K562 (cell line): ENCODE measurements around the gene CPLANE2. TPM values are rescaled to one million over a fixed set of nuclear protein-coding genes. Genes with fewer than 3 reads are reported as not detected.

ENCODE experiments used
- BRD4 ChIP-seq: fragments of 200-600 bp; sonication (generic); IDR thresholded peaks from 2 replicates; pipeline ENCODE4 v1.6.1; 2017; ENCODE audit warnings: inconsistent platforms
- CTBP1 ChIP-seq: fragments of 450-650 bp; IDR thresholded peaks from 2 replicates; pipeline ENCODE4 v1.6.1; 2016; ENCODE audit warnings: borderline replicate concordance
- CXXC5 ChIP-seq: fragments of 250-450 bp; sonication (Bioruptor Pico); IDR thresholded peaks from 2 replicates; pipeline ENCODE4 v1.8.0; 2022; ENCODE audit warnings: inconsistent platforms, mild to moderate bottlenecking, moderate library complexity
- FOXJ3 ChIP-seq: sonication (generic); formaldehyde crosslinking; IDR thresholded peaks from 2 replicates; pipeline ENCODE4 v1.4.0; 2020; ENCODE audit warnings: mild to moderate bottlenecking, missing genetic modification reagents
- ILK ChIP-seq: fragments of 450-650 bp; IDR thresholded peaks from 2 replicates; pipeline ENCODE4 v1.6.1; 2016; ENCODE audit warnings: missing genetic modification characterization, low read depth, mild to moderate bottlenecking, missing compliant biosample characterization, moderate library complexity, borderline replicate concordance
- KLF6 ChIP-seq: fragments of 250-450 bp; sonication (Bioruptor Pico); IDR thresholded peaks from 2 replicates; pipeline ENCODE4 v1.4.0; 2020; ENCODE audit warnings: mild to moderate bottlenecking, moderate library complexity, borderline replicate concordance
- MAZ ChIP-seq, 2 experiments: fragments of 450-650 bp in 1 of 2; sonication (generic) in 1 of 2; formaldehyde crosslinking; IDR thresholded peaks in 1 of 2; conservative IDR thresholded peaks in 1 of 2; 2 replicates each; pipeline versions ENCODE4 v1.4.0 to v1.5.0; 2020; ENCODE audit warnings: mild to moderate bottlenecking in 1 of 2, missing genetic modification reagents in 1 of 2
- MED1 ChIP-seq: sonication (generic); formaldehyde crosslinking; IDR thresholded peaks from 2 replicates; pipeline ENCODE4 v1.8.1; 2023; ENCODE audit warnings: missing genetic modification reagents, borderline replicate concordance
- POLR2B ChIP-seq: fragments of 450-650 bp; IDR thresholded peaks from 2 replicates; pipeline ENCODE4 v1.6.1; 2018; ENCODE audit warnings: low read depth; ENCODE audit not compliant: partially characterized antibody
- SAFB ChIP-seq: fragments of 200-400 bp; formaldehyde crosslinking; IDR thresholded peaks from 2 replicates; pipeline ENCODE4 v1.6.1; 2017; ENCODE audit warnings: low read depth, low read length, borderline replicate concordance
- SIX5 ChIP-seq, 2 experiments: IDR thresholded peaks; 2 replicates each; pipeline ENCODE4 v1.6.1; 2011; ENCODE audit warnings: low read length in 2 of 2, borderline replicate concordance in 1 of 2, low read depth in 1 of 2, mild to moderate bottlenecking in 1 of 2, moderate library complexity in 1 of 2; ENCODE audit not compliant: insufficient read depth in 1 of 2
- SMAD1 ChIP-seq: fragments of 150-350 bp; IDR thresholded peaks from 2 replicates; pipeline ENCODE4 v1.6.1; 2014; ENCODE audit warnings: low read length, low read depth; ENCODE audit not compliant: partially characterized antibody
- SUPT5H ChIP-seq: fragments of 450-650 bp; IDR thresholded peaks from 2 replicates; pipeline ENCODE4 v1.6.1; 2016
- ZNF134 ChIP-seq: fragments of 250-450 bp; sonication (Bioruptor Pico); conservative IDR thresholded peaks from 2 replicates; pipeline ENCODE4 v1.4.0; 2020
- ZNF165 ChIP-seq: fragments of 250-450 bp; sonication (Bioruptor Pico); IDR thresholded peaks from 2 replicates; pipeline ENCODE4 v1.4.0; 2020; ENCODE audit warnings: borderline replicate concordance
- ZNF175 ChIP-seq: fragments of 200-800 bp; sonication (Bioruptor generic); IDR thresholded peaks from 2 replicates; pipeline ENCODE4 v1.6.1; 2016; ENCODE audit warnings: low read depth, mild to moderate bottlenecking, missing genetic modification characterization, missing compliant biosample characterization
- ZNF184 ChIP-seq: sonication (generic); formaldehyde crosslinking; IDR thresholded peaks from 2 replicates; pipeline ENCODE4 v1.5.0; 2020; ENCODE audit warnings: missing genetic modification reagents
- ZNF197 ChIP-seq: fragments of 200-800 bp; sonication (Bioruptor generic); IDR thresholded peaks from 2 replicates; pipeline ENCODE4 v1.6.1; 2016; ENCODE audit warnings: low read depth, missing genetic modification characterization, missing compliant biosample characterization
- ZNF324 ChIP-seq: fragments of 250-450 bp; sonication (Bioruptor Pico); IDR thresholded peaks from 2 replicates; pipeline ENCODE4 v1.4.0; 2020; ENCODE audit warnings: mild to moderate bottlenecking
- ZNF75A ChIP-seq: fragments of 450-650 bp; formaldehyde crosslinking; IDR thresholded peaks from 2 replicates; pipeline ENCODE4 v1.4.0; 2020; ENCODE audit warnings: mild to moderate bottlenecking
- polyA plus RNA-seq, 8 experiments: library from polyadenylated mRNA; depleted of rRNA in 4 of 8; stranded (reverse) in 5 of 8; unstranded in 3 of 8; fragments of >200 nt; fragmentation: Nextera tagmentation in 2 of 8; fragmentation: Illumina TruSeq in 1 of 8; extraction: Ambion mirVana in 2 of 8; extraction: Trizol in 1 of 8; gene quantifications; 2 replicates each; pipeline versions ENCODE4 v1.2.1 to v1.2.3, GENCODE V29; 2011 to 2014; ENCODE audit warnings: inconsistent platforms in 1 of 8, missing spikeins in 1 of 8
- total RNA-seq, 7 experiments: library from RNA; depleted of rRNA in 6 of 7; stranded (reverse); fragments of >200 nt in 6 of 7; fragmentation: Illumina TruSeq in 2 of 7; extraction: Trizol in 2 of 7; gene quantifications; 2 replicates each; pipeline versions ENCODE4 v1.2.1 to v1.2.3, GENCODE V29; 2011 to 2021; ENCODE audit warnings: low replicate concordance in 1 of 7
- TF ChIP-seq, protein P1 (sequence below): fragments of 250-450 bp; sonication (Bioruptor Pico); IDR thresholded peaks from 2 replicates; pipeline ENCODE4 v1.5.0; 2020; ENCODE audit warnings: mild to moderate bottlenecking, borderline replicate concordance
- TF ChIP-seq, protein P2 (sequence below): sonication (generic); formaldehyde crosslinking; IDR thresholded peaks from 2 replicates; pipeline ENCODE4 v1.8.0; 2022; ENCODE audit warnings: mild to moderate bottlenecking, low read depth, missing genetic modification reagents
- TF ChIP-seq, protein P3 (sequence below): fragments of 450-650 bp; IDR thresholded peaks from 2 replicates; pipeline ENCODE4 v1.6.1; 2014; ENCODE audit warnings: low read depth, mild to moderate bottlenecking, moderate library complexity, borderline replicate concordance

The CPLANE2 gene
- total and polyA plus RNA-seq, 9 of the 15 experiments (the other 6 are each of a cell fraction or from before 2014, with no cell fraction given), result 0.17 to 20.9 (median 8.1) TPM

DNA sequence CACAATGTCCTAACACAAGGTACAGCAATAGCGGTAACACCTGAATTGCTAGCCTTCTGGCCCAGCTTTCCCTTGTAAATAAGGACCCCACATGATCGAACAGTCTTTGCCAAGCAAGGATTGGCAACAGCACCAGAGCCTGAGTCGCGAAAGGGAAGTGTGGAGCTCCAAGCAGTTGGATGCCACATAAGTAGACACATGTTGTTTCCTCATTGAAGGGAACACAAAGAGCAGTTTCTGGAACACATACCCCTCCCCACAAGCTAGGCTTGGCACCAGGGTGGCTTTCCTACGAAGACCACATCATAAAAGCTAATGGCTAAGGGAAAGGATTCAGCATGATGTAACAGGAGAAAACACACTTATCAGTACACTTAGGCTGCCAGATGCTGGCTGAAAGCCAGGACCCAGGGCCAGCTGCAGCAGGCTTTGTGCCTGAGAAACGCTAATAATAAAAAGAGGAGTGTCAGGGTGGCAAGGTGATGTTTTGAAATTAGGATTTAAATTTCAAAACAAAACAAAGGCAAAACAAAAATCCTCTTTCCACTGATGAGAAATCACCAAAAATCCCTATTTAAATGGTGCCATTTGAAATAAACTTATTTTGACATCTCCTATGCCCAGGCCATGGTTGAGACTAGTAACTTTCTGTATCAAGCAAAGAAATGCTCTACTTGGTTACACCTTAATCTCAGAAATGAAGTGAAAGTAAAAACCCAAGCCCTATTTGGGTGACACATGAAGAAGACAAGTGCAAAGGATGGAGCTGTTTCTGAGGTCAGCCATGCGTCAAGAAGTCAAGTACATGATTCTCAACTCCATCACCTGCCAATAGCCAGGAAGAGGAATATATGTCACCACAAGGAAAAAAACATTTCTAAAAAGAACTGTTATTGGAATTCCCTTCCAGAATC is 11.9 kb upstream of the CPLANE2 start (continued):
- TF ChIP-seq SIX5 (IDR thresholded peaks at IDR 0.05; ENCODE audit: borderline replicate concordance in 1 of 2, insufficient read depth in 1 of 2, low read depth in 1 of 2, low read length in 2 of 2), result no peak
- peak; percentile 26 for TF ChIP-seq POLR2B
- TF ChIP-seq, protein P1, sequence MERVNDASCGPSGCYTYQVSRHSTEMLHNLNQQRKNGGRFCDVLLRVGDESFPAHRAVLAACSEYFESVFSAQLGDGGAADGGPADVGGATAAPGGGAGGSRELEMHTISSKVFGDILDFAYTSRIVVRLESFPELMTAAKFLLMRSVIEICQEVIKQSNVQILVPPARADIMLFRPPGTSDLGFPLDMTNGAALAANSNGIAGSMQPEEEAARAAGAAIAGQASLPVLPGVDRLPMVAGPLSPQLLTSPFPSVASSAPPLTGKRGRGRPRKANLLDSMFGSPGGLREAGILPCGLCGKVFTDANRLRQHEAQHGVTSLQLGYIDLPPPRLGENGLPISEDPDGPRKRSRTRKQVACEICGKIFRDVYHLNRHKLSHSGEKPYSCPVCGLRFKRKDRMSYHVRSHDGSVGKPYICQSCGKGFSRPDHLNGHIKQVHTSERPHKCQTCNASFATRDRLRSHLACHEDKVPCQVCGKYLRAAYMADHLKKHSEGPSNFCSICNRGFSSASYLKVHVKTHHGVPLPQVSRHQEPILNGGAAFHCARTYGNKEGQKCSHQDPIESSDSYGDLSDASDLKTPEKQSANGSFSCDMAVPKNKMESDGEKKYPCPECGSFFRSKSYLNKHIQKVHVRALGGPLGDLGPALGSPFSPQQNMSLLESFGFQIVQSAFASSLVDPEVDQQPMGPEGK (CRISPR knock-in tag), result 0 out of 2 replicates have a peak, but pooled peaks have one; percentile 9
- peak; percentile 59 for TF ChIP-seq ZNF134 (CRISPR knock-in tag)
- TF ChIP-seq BRD4, result peak; percentile 89; the same call in 1 of the 2 replicates
- TF ChIP-seq FOXJ3 (CRISPR knock-in tag), result no peak
- TF ChIP-seq ZNF175 (CRISPR knock-in tag), result peak; percentile 98
- peak; percentile 86; the same call in 1 of the 2 replicates for TF ChIP-seq KLF6 (CRISPR knock-in tag)
- peak; percentile 97 for TF ChIP-seq ZNF184
- no peak for TF ChIP-seq MED1
- TF ChIP-seq, protein P2, sequence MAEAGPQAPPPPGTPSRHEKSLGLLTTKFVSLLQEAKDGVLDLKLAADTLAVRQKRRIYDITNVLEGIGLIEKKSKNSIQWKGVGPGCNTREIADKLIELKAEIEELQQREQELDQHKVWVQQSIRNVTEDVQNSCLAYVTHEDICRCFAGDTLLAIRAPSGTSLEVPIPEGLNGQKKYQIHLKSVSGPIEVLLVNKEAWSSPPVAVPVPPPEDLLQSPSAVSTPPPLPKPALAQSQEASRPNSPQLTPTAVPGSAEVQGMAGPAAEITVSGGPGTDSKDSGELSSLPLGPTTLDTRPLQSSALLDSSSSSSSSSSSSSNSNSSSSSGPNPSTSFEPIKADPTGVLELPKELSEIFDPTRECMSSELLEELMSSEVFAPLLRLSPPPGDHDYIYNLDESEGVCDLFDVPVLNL (CRISPR knock-in tag), result no peak
- no peak for TF ChIP-seq SUPT5H
- no peak for TF ChIP-seq SAFB
- peak; percentile 60 to 76; a peak in 2 of 4 replicates for TF ChIP-seq MAZ (CRISPR knock-in tag; conservative IDR thresholded peaks at IDR 0.05 in 1 of 2, IDR thresholded peaks at IDR 0.05 in 1 of 2)
- TF ChIP-seq CTBP1, result peak; percentile 85; the same call in 1 of the 2 replicates
- TF ChIP-seq ZNF165 (CRISPR knock-in tag), result peak; percentile 57; the same call in 1 of the 2 replicates
- TF ChIP-seq, protein P3, sequence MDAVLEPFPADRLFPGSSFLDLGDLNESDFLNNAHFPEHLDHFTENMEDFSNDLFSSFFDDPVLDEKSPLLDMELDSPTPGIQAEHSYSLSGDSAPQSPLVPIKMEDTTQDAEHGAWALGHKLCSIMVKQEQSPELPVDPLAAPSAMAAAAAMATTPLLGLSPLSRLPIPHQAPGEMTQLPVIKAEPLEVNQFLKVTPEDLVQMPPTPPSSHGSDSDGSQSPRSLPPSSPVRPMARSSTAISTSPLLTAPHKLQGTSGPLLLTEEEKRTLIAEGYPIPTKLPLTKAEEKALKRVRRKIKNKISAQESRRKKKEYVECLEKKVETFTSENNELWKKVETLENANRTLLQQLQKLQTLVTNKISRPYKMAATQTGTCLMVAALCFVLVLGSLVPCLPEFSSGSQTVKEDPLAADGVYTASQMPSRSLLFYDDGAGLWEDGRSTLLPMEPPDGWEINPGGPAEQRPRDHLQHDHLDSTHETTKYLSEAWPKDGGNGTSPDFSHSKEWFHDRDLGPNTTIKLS, result peak; percentile 54; the same call in 1 of the 2 replicates
- peak; percentile 98 for TF ChIP-seq SMAD1
- peak; percentile 56; the same call in 1 of the 2 replicates for TF ChIP-seq ZNF324 (CRISPR knock-in tag)
- TF ChIP-seq ILK, result peak; percentile 46; the same call in 1 of the 2 replicates
- peak; percentile 95 for TF ChIP-seq ZNF197
- TF ChIP-seq ZNF75A (CRISPR knock-in tag), result peak; percentile 14; the same call in 1 of the 2 replicates
- peak; percentile 93 for TF ChIP-seq CXXC5 (CRISPR knock-in tag)
